Panc1 (cell line): ENCODE results near the gene AKAP10. TPM values are rescaled to one million over a fixed set of nuclear protein-coding genes. Genes with fewer than 3 reads are reported as not detected.
A peak's percentile ranks its signal among the peaks of the same experiment; 100 is the strongest.
"Not testable (repeated sequence)": the region's sequence is repeated elsewhere in the genome, so short reads cannot be mapped to it uniquely, and the experiment has no call there.

Experiments
- ATAC-seq: fragments of 200-7000 bp; cut with Tn5 transposase; 2 replicates; pipeline ENCODE4 v1.9.1; 2020; ENCODE audit warnings: mild to moderate bottlenecking, moderate library complexity
- BruUV-seq: library from RNA; stranded (reverse); fragments of 400-500 nt; replicated peaks from 2 replicates; lab custom pipeline; 2021; lab: Mats Ljungman, UMichigan
- CTCF ChIA-PET: fragments of 300-600 bp; sonication (Branson Sonifier 250); formaldehyde crosslinking; loops from one replicate; lab custom pipeline; 2022; ENCODE audit warnings: antibody characterized with exemption; lab: Charles Lee
- POLR2A ChIA-PET: fragments of 300-600 bp; sonication (Branson Sonifier 250); formaldehyde crosslinking; loops from one replicate; lab custom pipeline; 2022; ENCODE audit warnings: antibody characterized with exemption; lab: Charles Lee
- DNase-seq: peaks from one replicate; pipeline ENCODE4 v3.0.0-alpha.2; 2010; ENCODE audit warnings: low read depth, low spot score
- H3K27ac ChIP-seq: 2 replicates; pipeline ENCODE4 v1.5.1; 2011; ENCODE audit warnings: mild to moderate bottlenecking, low read length, inconsistent platforms
- H3K27me3 ChIP-seq: fragments of 200-500 bp; sonication (Bioruptor generic); 2 replicates; pipeline ENCODE4 v1.6.0; 2014; ENCODE audit warnings: low read length, inconsistent platforms; ENCODE audit not compliant: control insufficient read depth, insufficient read depth
- H3K36me3 ChIP-seq: fragments of 200-500 bp; sonication (Bioruptor generic); 2 replicates; pipeline ENCODE4 v1.5.1; 2014; ENCODE audit warnings: inconsistent platforms, mild to moderate bottlenecking, low read length, moderate library complexity; ENCODE audit not compliant: control insufficient read depth, insufficient read depth
- H3K4me1 ChIP-seq: 2 replicates; pipeline ENCODE4 v1.5.1; 2011; ENCODE audit warnings: inconsistent platforms, mild to moderate bottlenecking, low read length, moderate library complexity; ENCODE audit not compliant: control insufficient read depth, insufficient read depth
- H3K4me3 ChIP-seq, 2 experiments: 2 replicates each; pipeline ENCODE4 v1.5.1; 2011 to 2012; ENCODE audit warnings: low read depth in 2 of 2, low read length in 2 of 2, mild to moderate bottlenecking in 2 of 2, inconsistent platforms in 1 of 2, moderate library complexity in 1 of 2
- H3K9me3 ChIP-seq: fragments of 200-500 bp; sonication (Bioruptor generic); 2 replicates; pipeline ENCODE4 v1.5.1; 2014; ENCODE audit warnings: low read depth, mild to moderate bottlenecking, inconsistent platforms, low read length, moderate library complexity; ENCODE audit not compliant: control insufficient read depth, insufficient read depth
- POLR2AphosphoS5 ChIP-seq: IDR thresholded peaks from 2 replicates; pipeline ENCODE4 v1.6.1; 2012; ENCODE audit warnings: mild to moderate bottlenecking, low read depth, low read length, moderate library complexity
- SIN3A ChIP-seq: IDR thresholded peaks from 2 replicates; pipeline ENCODE4 v1.6.1; 2012; ENCODE audit warnings: low read depth, mild to moderate bottlenecking, low read length, moderate library complexity, borderline replicate concordance; ENCODE audit not compliant: insufficient read depth
- TCF7L2 ChIP-seq: IDR thresholded peaks from 2 replicates; pipeline ENCODE4 v1.6.1; 2011; ENCODE audit warnings: mild to moderate bottlenecking, low read depth, low read length, inconsistent platforms
- in situ Hi-C: cut with HindIII; loops from 2 replicates; pipeline ENCODE4 v1.10.0; 2016; ENCODE audit warnings: low sequenced_read_pairs, low pct_unique_long_range_greater_than_20kb
- intact Hi-C: fragments of 100-400 bp; cut with micrococcal nuclease; formaldehyde crosslinking; loops from one replicate; pipeline ENCODE4 v1.10.0; 2022; ENCODE audit not compliant: unreplicated experiment
- total RNA-seq: library from RNA; stranded (reverse); gene quantifications from one replicate; pipeline ENCODE4 v1.2.1, GENCODE V29; 2021; ENCODE audit not compliant: unreplicated experiment
- TF ChIP-seq, protein P1 (sequence below): fragments of 450-650 bp; IDR thresholded peaks from 2 replicates; pipeline ENCODE4 v1.5.1; 2017; ENCODE audit warnings: mild to moderate bottlenecking
- TF ChIP-seq, protein P2 (sequence below), 2 experiments: IDR thresholded peaks; 2 replicates each; pipeline ENCODE4 v1.6.1; 2011 to 2012; ENCODE audit warnings: low read depth in 2 of 2, control low read depth in 1 of 2, low read length in 1 of 2, mild to moderate bottlenecking in 1 of 2, moderate library complexity in 1 of 2; ENCODE audit not compliant: insufficient read depth in 1 of 2

Gene AKAP10
- total RNA-seq, 1 experiment from 2014 or later, result 24.6 TPM

DNA sequence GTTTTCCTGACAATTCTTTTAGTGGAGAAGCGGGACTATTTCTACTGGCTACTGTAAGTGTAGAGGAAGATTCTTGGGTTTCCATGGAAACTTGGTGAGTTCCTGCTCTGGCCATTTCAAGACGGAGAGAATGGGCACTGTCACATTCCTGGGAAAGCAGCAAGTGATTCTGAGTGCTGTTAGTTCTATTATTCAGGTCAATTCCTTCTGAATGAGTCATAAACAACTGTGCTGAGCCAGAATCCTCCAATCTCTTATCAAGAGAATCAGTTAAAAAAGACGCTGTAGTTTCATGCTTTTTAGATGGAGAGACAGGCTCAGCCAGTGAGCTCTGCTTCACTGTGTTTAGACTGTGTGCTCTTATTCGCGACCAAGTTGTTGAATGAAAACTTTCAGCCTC lies 19.6 kb downstream of the AKAP10 start:
- peaks cover 23% of the 10 kb centered on the region for H3K36me3 ChIP-seq
- CTCF ChIA-PET, result no interaction called here
- no peak overlapping the region for H3K4me3 ChIP-seq

DNA sequence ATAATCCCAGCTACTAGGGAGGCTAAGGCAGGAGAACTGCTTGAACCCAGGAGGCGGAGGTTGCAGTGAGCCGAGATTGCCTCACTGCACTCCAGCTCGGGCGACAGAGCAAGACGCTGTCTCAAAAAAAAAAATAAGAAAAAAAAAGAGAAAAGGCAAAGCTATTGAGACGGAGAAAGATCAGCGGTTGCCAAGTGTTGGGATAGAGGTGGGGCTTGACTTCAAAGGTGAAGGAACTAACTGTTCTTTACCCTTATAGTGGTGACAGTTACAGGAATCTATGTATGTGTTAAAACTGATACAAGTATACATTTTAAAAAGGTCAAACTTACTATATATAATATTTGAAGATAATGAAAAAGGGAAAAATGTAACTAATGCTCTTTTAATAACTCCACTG lies 22.5 kb downstream of the AKAP10 start:
- H3K36me3 ChIP-seq, result peaks cover 13% of the 10 kb centered on the region
- no TSS peak for BruUV-seq
- in situ Hi-C loops (no loop called here), intact Hi-C loops (no loop called here)
- peaks cover 10% of the 10 kb centered on the region for H3K4me1 ChIP-seq
- H3K27ac ChIP-seq, result no peak overlapping the region
- H3K27me3 ChIP-seq, result no peaks in the 10 kb centered on the region
- CTCF ChIA-PET, result no interaction called here
- no peak for ATAC-seq
- no peak overlapping the region for H3K4me3 ChIP-seq
- H3K9me3 ChIP-seq, result no peaks in the 10 kb centered on the region
- POLR2A ChIA-PET, result no interaction called here
- TF ChIP-seq, protein P1, sequence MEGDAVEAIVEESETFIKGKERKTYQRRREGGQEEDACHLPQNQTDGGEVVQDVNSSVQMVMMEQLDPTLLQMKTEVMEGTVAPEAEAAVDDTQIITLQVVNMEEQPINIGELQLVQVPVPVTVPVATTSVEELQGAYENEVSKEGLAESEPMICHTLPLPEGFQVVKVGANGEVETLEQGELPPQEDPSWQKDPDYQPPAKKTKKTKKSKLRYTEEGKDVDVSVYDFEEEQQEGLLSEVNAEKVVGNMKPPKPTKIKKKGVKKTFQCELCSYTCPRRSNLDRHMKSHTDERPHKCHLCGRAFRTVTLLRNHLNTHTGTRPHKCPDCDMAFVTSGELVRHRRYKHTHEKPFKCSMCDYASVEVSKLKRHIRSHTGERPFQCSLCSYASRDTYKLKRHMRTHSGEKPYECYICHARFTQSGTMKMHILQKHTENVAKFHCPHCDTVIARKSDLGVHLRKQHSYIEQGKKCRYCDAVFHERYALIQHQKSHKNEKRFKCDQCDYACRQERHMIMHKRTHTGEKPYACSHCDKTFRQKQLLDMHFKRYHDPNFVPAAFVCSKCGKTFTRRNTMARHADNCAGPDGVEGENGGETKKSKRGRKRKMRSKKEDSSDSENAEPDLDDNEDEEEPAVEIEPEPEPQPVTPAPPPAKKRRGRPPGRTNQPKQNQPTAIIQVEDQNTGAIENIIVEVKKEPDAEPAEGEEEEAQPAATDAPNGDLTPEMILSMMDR, result no peak
- TF ChIP-seq TCF7L2 (no peak), SIN3A (no peak), POLR2AphosphoS5 (no peak)
- TF ChIP-seq, protein P2, sequence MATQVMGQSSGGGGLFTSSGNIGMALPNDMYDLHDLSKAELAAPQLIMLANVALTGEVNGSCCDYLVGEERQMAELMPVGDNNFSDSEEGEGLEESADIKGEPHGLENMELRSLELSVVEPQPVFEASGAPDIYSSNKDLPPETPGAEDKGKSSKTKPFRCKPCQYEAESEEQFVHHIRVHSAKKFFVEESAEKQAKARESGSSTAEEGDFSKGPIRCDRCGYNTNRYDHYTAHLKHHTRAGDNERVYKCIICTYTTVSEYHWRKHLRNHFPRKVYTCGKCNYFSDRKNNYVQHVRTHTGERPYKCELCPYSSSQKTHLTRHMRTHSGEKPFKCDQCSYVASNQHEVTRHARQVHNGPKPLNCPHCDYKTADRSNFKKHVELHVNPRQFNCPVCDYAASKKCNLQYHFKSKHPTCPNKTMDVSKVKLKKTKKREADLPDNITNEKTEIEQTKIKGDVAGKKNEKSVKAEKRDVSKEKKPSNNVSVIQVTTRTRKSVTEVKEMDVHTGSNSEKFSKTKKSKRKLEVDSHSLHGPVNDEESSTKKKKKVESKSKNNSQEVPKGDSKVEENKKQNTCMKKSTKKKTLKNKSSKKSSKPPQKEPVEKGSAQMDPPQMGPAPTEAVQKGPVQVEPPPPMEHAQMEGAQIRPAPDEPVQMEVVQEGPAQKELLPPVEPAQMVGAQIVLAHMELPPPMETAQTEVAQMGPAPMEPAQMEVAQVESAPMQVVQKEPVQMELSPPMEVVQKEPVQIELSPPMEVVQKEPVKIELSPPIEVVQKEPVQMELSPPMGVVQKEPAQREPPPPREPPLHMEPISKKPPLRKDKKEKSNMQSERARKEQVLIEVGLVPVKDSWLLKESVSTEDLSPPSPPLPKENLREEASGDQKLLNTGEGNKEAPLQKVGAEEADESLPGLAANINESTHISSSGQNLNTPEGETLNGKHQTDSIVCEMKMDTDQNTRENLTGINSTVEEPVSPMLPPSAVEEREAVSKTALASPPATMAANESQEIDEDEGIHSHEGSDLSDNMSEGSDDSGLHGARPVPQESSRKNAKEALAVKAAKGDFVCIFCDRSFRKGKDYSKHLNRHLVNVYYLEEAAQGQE (IDR thresholded peaks at IDR 0.05; ENCODE audit: insufficient read depth in 1 of 2, low read depth in 2 of 2, low read length in 1 of 2), result no peak
- no peak for DNase-seq

More for the DNA sequence above, 19.6 kb downstream of the AKAP10 start:
- no peaks in the 10 kb centered on the region for H3K9me3 ChIP-seq
- TF ChIP-seq SIN3A (no peak), POLR2AphosphoS5 (no peak), TCF7L2 (no peak)
- TF ChIP-seq, protein P2 (IDR thresholded peaks at IDR 0.05; ENCODE audit: insufficient read depth in 1 of 2, low read depth in 2 of 2, low read length in 1 of 2), result no peak
- TF ChIP-seq, protein P1, result no peak
- DNase-seq (peak; percentile 70), ATAC-seq (peak; percentile 89)
- H3K27me3 ChIP-seq, result no peaks in the 10 kb centered on the region
- peak overlapping the region; percentile 52 for H3K27ac ChIP-seq
- in situ Hi-C loops, result no loop called here
- intact Hi-C loops, result no loop called here
- peaks cover 10% of the 10 kb centered on the region for H3K4me1 ChIP-seq
- POLR2A ChIA-PET, result no interaction called here
- no TSS peak for BruUV-seq

DNA sequence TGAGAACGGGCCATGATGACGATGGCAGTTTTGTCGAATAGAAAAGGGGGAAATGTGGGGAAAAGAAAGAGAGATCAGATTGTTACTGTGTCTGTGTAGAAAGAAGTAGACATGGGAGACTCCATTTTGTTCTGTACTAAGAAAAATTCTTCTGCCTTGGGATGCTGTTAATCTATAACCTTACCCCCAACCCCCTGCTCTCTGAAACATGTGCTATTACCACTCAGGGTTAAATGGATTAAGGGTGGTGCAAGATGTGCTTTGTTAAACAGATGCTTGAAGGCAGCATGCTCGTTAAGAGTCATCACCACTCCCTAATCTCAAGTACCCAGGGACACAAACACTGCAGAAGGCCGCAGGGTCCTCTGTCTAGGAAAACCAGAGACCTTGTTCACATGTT lies 26.2 kb downstream of the AKAP10 start:
- BruUV-seq, H3K4me3 ChIP-seq, ATAC-seq, CTCF ChIA-PET, H3K4me1 ChIP-seq, H3K27me3 ChIP-seq, DNase-seq, POLR2A ChIA-PET, H3K27ac ChIP-seq, H3K9me3 ChIP-seq, H3K36me3 ChIP-seq, intact Hi-C loops, in situ Hi-C loops: not testable (repeated sequence)
